Panc1 (cell line): ENCODE measurements around the gene SERTAD1. TPM values are rescaled to one million over a fixed set of nuclear protein-coding genes. Genes with fewer than 3 reads are reported as not detected.

Experiments
- ATAC-seq: fragments of 200-7000 bp; cut with Tn5 transposase; 2 replicates; pipeline ENCODE4 v1.9.1; 2020; ENCODE audit warnings: mild to moderate bottlenecking, moderate library complexity
- BruUV-seq: library from RNA; stranded (reverse); fragments of 400-500 nt; replicated peaks from 2 replicates; lab custom pipeline; 2021; lab: Mats Ljungman, UMichigan
- CTCF ChIA-PET: fragments of 300-600 bp; sonication (Branson Sonifier 250); formaldehyde crosslinking; loops from one replicate; lab custom pipeline; 2022; ENCODE audit warnings: antibody characterized with exemption; lab: Charles Lee
- POLR2A ChIA-PET: fragments of 300-600 bp; sonication (Branson Sonifier 250); formaldehyde crosslinking; loops from one replicate; lab custom pipeline; 2022; ENCODE audit warnings: antibody characterized with exemption; lab: Charles Lee
- DNase-seq: peaks from one replicate; pipeline ENCODE4 v3.0.0-alpha.2; 2010; ENCODE audit warnings: low read depth, low spot score
- H3K27ac ChIP-seq: 2 replicates; pipeline ENCODE4 v1.5.1; 2011; ENCODE audit warnings: mild to moderate bottlenecking, low read length, inconsistent platforms
- H3K27me3 ChIP-seq: fragments of 200-500 bp; sonication (Bioruptor generic); 2 replicates; pipeline ENCODE4 v1.6.0; 2014; ENCODE audit warnings: low read length, inconsistent platforms; ENCODE audit not compliant: control insufficient read depth, insufficient read depth
- H3K36me3 ChIP-seq: fragments of 200-500 bp; sonication (Bioruptor generic); 2 replicates; pipeline ENCODE4 v1.5.1; 2014; ENCODE audit warnings: inconsistent platforms, mild to moderate bottlenecking, low read length, moderate library complexity; ENCODE audit not compliant: control insufficient read depth, insufficient read depth
- H3K4me1 ChIP-seq: 2 replicates; pipeline ENCODE4 v1.5.1; 2011; ENCODE audit warnings: inconsistent platforms, mild to moderate bottlenecking, low read length, moderate library complexity; ENCODE audit not compliant: control insufficient read depth, insufficient read depth
- H3K4me3 ChIP-seq, 2 experiments: 2 replicates each; pipeline ENCODE4 v1.5.1; 2011 to 2012; ENCODE audit warnings: low read depth in 2 of 2, low read length in 2 of 2, mild to moderate bottlenecking in 2 of 2, inconsistent platforms in 1 of 2, moderate library complexity in 1 of 2
- H3K9me3 ChIP-seq: fragments of 200-500 bp; sonication (Bioruptor generic); 2 replicates; pipeline ENCODE4 v1.5.1; 2014; ENCODE audit warnings: low read depth, mild to moderate bottlenecking, inconsistent platforms, low read length, moderate library complexity; ENCODE audit not compliant: control insufficient read depth, insufficient read depth
- CTCF ChIP-seq: fragments of 450-650 bp; IDR thresholded peaks from 2 replicates; pipeline ENCODE4 v1.5.1; 2017; ENCODE audit warnings: mild to moderate bottlenecking
- POLR2AphosphoS5 ChIP-seq: IDR thresholded peaks from 2 replicates; pipeline ENCODE4 v1.6.1; 2012; ENCODE audit warnings: mild to moderate bottlenecking, low read depth, low read length, moderate library complexity
- REST ChIP-seq, 2 experiments: IDR thresholded peaks; 2 replicates each; pipeline ENCODE4 v1.6.1; 2011 to 2012; ENCODE audit warnings: low read depth in 2 of 2, control low read depth in 1 of 2, low read length in 1 of 2, mild to moderate bottlenecking in 1 of 2, moderate library complexity in 1 of 2; ENCODE audit not compliant: insufficient read depth in 1 of 2
- SIN3A ChIP-seq: IDR thresholded peaks from 2 replicates; pipeline ENCODE4 v1.6.1; 2012; ENCODE audit warnings: low read depth, mild to moderate bottlenecking, low read length, moderate library complexity, borderline replicate concordance; ENCODE audit not compliant: insufficient read depth
- TCF7L2 ChIP-seq: IDR thresholded peaks from 2 replicates; pipeline ENCODE4 v1.6.1; 2011; ENCODE audit warnings: mild to moderate bottlenecking, low read depth, low read length, inconsistent platforms
- in situ Hi-C: cut with HindIII; loops from 2 replicates; pipeline ENCODE4 v1.10.0; 2016; ENCODE audit warnings: low sequenced_read_pairs, low pct_unique_long_range_greater_than_20kb
- intact Hi-C: fragments of 100-400 bp; cut with micrococcal nuclease; formaldehyde crosslinking; loops from one replicate; pipeline ENCODE4 v1.10.0; 2022; ENCODE audit not compliant: unreplicated experiment
- total RNA-seq: library from RNA; stranded (reverse); gene quantifications from one replicate; pipeline ENCODE4 v1.2.1, GENCODE V29; 2021; ENCODE audit not compliant: unreplicated experiment

The SERTAD1 gene
- total RNA-seq, 1 experiment from 2014 or later: 13.4 TPM

GRCh38 chr19:40389404-40390083 is 36.2 kb downstream of the SERTAD1 start:
- POLR2A ChIA-PET: no interaction called here
- CTCF ChIA-PET: no interaction called here
- ATAC-seq: no peak
- no peak overlapping the region for H3K4me3 ChIP-seq
- in situ Hi-C loops (no loop called here), intact Hi-C loops (no loop called here)
- H3K27ac ChIP-seq: no peak overlapping the region
- TF ChIP-seq REST (IDR thresholded peaks at IDR 0.05; ENCODE audit: insufficient read depth in 1 of 2, low read depth in 2 of 2, low read length in 1 of 2): no peak
- TF ChIP-seq SIN3A: no peak
- no peak for TF ChIP-seq POLR2AphosphoS5
- TF ChIP-seq CTCF: no peak
- TF ChIP-seq TCF7L2: no peak
- H3K9me3 ChIP-seq: no peaks in the 10 kb centered on the region
- H3K4me1 ChIP-seq: no peaks in the 10 kb centered on the region
- no peaks in the 10 kb centered on the region for H3K27me3 ChIP-seq
- H3K36me3 ChIP-seq: no peaks in the 10 kb centered on the region
- DNase-seq: no peak
- no TSS peak for BruUV-seq

- H3K4me1 ChIP-seq: no peaks in the 10 kb centered on the region
- intact Hi-C loops (no loop called here), in situ Hi-C loops (no loop called here)
- no TSS peak for BruUV-seq
- ATAC-seq: no peak
- H3K9me3 ChIP-seq: no peaks in the 10 kb centered on the region
- TF ChIP-seq CTCF (no peak), POLR2AphosphoS5 (no peak), SIN3A (no peak), REST (IDR thresholded peaks at IDR 0.05; ENCODE audit: insufficient read depth in 1 of 2, low read depth in 2 of 2, low read length in 1 of 2) (no peak), TCF7L2 (no peak)
- CTCF ChIA-PET: no interaction called here
- POLR2A ChIA-PET: no interaction called here
- no peaks in the 10 kb centered on the region for H3K27me3 ChIP-seq
- no peak overlapping the region for H3K27ac ChIP-seq
- H3K36me3 ChIP-seq: no peaks in the 10 kb centered on the region
- H3K4me3 ChIP-seq: no peak overlapping the region
- DNase-seq: no peak
Measured at GRCh38 chr19:40388481-40388880, 37.3 kb downstream of the SERTAD1 start.
